ENCODE measurements around the gene DYNC1I1. TPM values are rescaled to one million over a fixed set of nuclear protein-coding genes. Genes with fewer than 3 reads are reported as not detected.

The DYNC1I1 gene
- total and polyA plus RNA-seq, 2 donors (not counting 3 experiments of a cell fraction or from before 2014, with no cell fraction given) = 1.8 to 3.6 TPM

DNA sequence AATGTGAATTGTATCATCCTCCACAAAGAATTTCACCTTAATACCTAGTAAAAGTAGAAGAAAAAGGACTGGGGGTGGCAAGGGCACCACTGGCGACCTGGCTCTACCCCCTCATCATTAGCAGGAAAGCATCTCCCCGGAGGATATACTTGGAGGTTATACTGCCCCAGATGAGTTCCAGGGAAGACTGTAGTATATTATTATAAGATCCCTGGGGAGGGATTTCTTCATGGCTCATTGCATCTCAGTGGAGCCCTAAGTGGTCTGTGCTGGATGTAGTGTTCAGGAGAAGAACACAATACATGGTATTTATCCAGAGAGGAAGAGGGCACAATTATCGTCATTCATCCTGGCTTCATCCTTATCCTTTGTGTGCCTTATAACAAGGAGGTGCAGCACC is 14.2 kb upstream of the DYNC1I1 start:
- Histone ChIP-seq H3K9me3 (replicated peaks; ENCODE audit: control insufficient read depth, insufficient read depth, low read length) (no peaks in the 10 kb centered on the region), H3K79me2 (ENCODE audit: control insufficient read depth, insufficient read depth, low read length) (no peaks in the 10 kb centered on the region), H3K4me1 (ENCODE audit: control insufficient read depth, extremely low read depth, insufficient read depth, low read length) (no peaks in the 10 kb centered on the region), H3K36me3 (ENCODE audit: control insufficient read depth in 2 of 2, extremely low read depth in 1 of 2, insufficient read depth in 2 of 2, low read length in 2 of 2) (no peaks in the 10 kb centered on the region), H3K4me2 (ENCODE audit: insufficient read depth, low read length) (no peak overlapping the region), H3K9me1 (replicated peaks; ENCODE audit: control insufficient read depth, extremely low read depth, insufficient read depth, low read length) (no peaks in the 10 kb centered on the region), H2AFZ (ENCODE audit: low read depth, low read length) (no peak overlapping the region), H3K27me3 (ENCODE audit: control insufficient read depth in 2 of 2, insufficient read depth in 2 of 2, low read length in 2 of 2) (peaks cover 2 to 5% of the 10 kb centered on the region in 2 experiments), H3K27ac (ENCODE audit: insufficient read depth, low read depth, low read length) (no peak overlapping the region), H4K20me1 (replicated peaks; ENCODE audit: control insufficient read depth, extremely low read depth, insufficient read depth, low read length) (no peaks in the 10 kb centered on the region), H3K9ac (replicated peaks; ENCODE audit: extremely low read depth, insufficient read depth, low read length) (no peak overlapping the region), H3K4me3 (replicated peaks in 1 of 3; ENCODE audit: insufficient read depth in 1 of 3, low read depth in 1 of 3, low read length in 3 of 3) (no peak overlapping the region)
- FAIRE-seq (no peak), DNase-seq (ENCODE audit: low read depth, low spot score) (no peak)
- ChIA-PET CTCF (no interaction called here), POLR2A (no interaction called here)
- TF ChIP-seq, protein P1, sequence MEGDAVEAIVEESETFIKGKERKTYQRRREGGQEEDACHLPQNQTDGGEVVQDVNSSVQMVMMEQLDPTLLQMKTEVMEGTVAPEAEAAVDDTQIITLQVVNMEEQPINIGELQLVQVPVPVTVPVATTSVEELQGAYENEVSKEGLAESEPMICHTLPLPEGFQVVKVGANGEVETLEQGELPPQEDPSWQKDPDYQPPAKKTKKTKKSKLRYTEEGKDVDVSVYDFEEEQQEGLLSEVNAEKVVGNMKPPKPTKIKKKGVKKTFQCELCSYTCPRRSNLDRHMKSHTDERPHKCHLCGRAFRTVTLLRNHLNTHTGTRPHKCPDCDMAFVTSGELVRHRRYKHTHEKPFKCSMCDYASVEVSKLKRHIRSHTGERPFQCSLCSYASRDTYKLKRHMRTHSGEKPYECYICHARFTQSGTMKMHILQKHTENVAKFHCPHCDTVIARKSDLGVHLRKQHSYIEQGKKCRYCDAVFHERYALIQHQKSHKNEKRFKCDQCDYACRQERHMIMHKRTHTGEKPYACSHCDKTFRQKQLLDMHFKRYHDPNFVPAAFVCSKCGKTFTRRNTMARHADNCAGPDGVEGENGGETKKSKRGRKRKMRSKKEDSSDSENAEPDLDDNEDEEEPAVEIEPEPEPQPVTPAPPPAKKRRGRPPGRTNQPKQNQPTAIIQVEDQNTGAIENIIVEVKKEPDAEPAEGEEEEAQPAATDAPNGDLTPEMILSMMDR (IDR thresholded peaks at IDR 0.05; ENCODE audit: extremely low read depth in 1 of 2, insufficient read depth in 1 of 2, low read depth in 1 of 2, low read length in 2 of 2) = no peak
- TF ChIP-seq JUN (IDR thresholded peaks at IDR 0.05; ENCODE audit: borderline replicate concordance, insufficient read depth, insufficient read length, low read depth) (no peak), FOS (IDR thresholded peaks at IDR 0.05; ENCODE audit: borderline replicate concordance, insufficient read depth, low read length) (no peak), MYC (IDR thresholded peaks at IDR 0.05; ENCODE audit: low read depth, low read length) (no peak), EZH2 (IDR thresholded peaks at IDR 0.05; ENCODE audit: borderline replicate concordance, low read depth, low read length, severe bottlenecking) (no peak), GATA2 (IDR thresholded peaks at IDR 0.05; ENCODE audit: insufficient read depth, insufficient read length, low read depth, low read length) (no peak), POLR2A (IDR thresholded peaks at IDR 0.05; ENCODE audit: low read depth, low read length) (no peak), POLR2AphosphoS5 (IDR thresholded peaks at IDR 0.05; ENCODE audit: insufficient read depth, low read depth, low read length) (no peak)
- TF ChIP-seq, protein P2, sequence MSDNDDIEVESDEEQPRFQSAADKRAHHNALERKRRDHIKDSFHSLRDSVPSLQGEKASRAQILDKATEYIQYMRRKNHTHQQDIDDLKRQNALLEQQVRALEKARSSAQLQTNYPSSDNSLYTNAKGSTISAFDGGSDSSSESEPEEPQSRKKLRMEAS (IDR thresholded peaks at IDR 0.05; ENCODE audit: insufficient read depth, insufficient read length) = no peak
- BruUV-seq (replicated peaks) = no TSS peak
- dilution Hi-C loops (cut with MboI; ENCODE audit: extremely low pct_ligation_motif_present, low sequenced_read_pairs) (no loop called here), intact Hi-C loops (cut with micrococcal nuclease) (no loop called here)
